ENCODE results near the gene PTPRM.

DNA sequence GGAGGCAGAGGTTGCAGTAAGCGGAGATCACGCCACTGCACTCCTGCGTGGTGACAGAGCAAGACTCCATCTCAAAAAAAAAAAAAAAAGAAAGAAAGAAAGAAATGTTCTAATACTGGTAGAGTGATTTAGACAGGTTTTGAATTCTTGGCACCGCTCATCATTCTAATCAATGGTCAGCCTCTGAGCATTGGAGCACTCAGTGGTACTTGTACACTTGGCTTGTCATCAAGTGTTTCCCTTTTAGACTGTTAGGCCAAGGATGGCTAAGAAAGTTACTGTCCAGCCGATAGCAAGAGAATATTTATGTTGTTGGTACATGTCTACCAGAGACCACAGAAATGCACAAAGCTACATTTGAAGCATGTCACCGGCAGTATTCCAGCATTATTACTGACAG, 598.0 kb downstream of the PTPRM start:
- TF ChIP-seq, protein P1, sequence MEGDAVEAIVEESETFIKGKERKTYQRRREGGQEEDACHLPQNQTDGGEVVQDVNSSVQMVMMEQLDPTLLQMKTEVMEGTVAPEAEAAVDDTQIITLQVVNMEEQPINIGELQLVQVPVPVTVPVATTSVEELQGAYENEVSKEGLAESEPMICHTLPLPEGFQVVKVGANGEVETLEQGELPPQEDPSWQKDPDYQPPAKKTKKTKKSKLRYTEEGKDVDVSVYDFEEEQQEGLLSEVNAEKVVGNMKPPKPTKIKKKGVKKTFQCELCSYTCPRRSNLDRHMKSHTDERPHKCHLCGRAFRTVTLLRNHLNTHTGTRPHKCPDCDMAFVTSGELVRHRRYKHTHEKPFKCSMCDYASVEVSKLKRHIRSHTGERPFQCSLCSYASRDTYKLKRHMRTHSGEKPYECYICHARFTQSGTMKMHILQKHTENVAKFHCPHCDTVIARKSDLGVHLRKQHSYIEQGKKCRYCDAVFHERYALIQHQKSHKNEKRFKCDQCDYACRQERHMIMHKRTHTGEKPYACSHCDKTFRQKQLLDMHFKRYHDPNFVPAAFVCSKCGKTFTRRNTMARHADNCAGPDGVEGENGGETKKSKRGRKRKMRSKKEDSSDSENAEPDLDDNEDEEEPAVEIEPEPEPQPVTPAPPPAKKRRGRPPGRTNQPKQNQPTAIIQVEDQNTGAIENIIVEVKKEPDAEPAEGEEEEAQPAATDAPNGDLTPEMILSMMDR (conservative IDR thresholded peaks at IDR 0.05; ENCODE audit: low read length): no peak
- no peak for TF ChIP-seq EZH2phosphoT487 (IDR thresholded peaks at IDR 0.05; ENCODE audit: borderline replicate concordance)

Data from Loucy (cell line).